GM21619 (cell line): ENCODE data around the gene ZC3H12A.
"Not testable (repeated sequence)": the region's sequence is repeated elsewhere in the genome, so short reads cannot be mapped to it uniquely, and the experiment has no call there.

Source experiments
- ATAC-seq: cut with Tn5 transposase; IDR thresholded peaks from one replicate; pipeline ENCODE4 v1.9.1; 2021; ENCODE audit not compliant: unreplicated experiment

ZC3H12A gene

DNA sequence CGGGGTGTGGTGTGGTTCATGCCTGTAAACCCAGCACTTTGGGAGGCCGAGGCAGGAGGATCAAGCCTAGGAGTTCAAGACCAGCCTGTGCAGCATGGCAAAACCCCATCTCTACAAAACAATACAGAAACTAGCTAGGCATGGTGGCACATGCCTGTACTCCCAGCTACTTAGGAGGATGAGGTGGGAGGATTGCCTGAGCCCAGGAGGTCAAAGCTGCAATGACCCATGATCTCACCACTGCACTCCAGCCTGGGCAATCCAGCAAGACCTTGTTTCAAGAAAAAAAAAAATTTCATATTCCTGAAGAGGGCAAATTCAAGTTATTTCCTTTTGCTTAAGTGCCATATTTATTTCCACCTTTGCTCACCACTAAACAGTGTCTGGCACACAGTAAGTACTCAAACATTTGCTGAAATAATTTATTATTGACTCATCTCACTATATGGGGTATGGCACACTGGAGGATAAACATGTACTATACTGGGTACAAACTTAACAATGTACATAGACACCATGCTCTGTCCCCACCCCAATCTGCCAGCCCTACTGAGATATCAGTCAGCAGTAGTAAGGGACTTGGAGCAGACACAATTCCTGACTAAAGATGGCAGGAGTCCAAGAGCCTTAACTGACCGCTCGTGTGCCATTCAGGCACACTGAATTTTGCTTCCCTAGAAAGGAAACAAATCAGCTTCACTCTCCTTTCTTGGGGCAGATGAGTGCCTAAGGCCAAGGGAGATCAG, 24.7 kb downstream of the ZC3H12A start:
- ATAC-seq = no peak

GRCh38 chr1:37501661-37502060, 27.3 kb downstream of the ZC3H12A start:
- ATAC-seq = no peak

GRCh38 chr1:37502104-37502503, 27.7 kb downstream of the ZC3H12A start:
- no peak for ATAC-seq

GRCh38 chr1:37502791-37503190, 28.4 kb downstream of the ZC3H12A start:
- not testable (repeated sequence) for ATAC-seq

- no peak for ATAC-seq
Measured at GRCh38 chr1:37506740-37507139, 32.4 kb downstream of the ZC3H12A start.

GRCh38 chr1:37509181-37509580, 34.8 kb downstream of the ZC3H12A start:
- ATAC-seq = no peak

DNA sequence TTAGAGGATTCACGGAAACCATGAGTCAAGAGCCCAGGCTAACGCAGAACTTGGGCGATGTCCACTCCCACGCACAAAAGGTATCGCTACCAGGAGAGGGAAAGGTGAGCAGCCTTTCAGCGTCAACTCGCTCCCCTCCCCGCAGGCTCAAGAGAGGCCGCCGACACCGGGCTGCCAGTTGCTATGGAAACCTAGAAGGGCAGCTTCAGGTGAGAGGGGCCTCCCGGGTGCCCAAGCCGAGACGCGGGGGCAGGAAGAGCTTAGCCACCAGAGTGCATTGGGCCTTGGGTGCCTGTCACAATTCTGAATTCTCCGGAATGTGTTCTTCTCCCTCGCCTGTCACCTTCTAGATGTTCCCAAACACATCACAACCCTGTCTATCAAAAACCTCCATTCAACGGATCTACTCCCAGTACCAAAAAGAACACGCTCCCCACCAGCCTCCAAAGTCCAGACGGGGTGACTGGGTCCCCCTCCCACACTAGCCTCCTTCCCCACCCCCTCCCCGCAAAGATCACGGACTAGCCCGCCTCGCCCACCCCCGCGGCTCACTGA, 39.5 kb downstream of the ZC3H12A start:
- no peak for ATAC-seq

GRCh38 chr1:37514350-37515184, 40.2 kb downstream of the ZC3H12A start, which contains the start of gene MEAF6:
Gene MEAF6, minus strand, starts transcription at chr1:37514766. Its CDS starts 20 bp downstream, at chr1:37514746.
- ATAC-seq = peak; percentile 86

DNA sequence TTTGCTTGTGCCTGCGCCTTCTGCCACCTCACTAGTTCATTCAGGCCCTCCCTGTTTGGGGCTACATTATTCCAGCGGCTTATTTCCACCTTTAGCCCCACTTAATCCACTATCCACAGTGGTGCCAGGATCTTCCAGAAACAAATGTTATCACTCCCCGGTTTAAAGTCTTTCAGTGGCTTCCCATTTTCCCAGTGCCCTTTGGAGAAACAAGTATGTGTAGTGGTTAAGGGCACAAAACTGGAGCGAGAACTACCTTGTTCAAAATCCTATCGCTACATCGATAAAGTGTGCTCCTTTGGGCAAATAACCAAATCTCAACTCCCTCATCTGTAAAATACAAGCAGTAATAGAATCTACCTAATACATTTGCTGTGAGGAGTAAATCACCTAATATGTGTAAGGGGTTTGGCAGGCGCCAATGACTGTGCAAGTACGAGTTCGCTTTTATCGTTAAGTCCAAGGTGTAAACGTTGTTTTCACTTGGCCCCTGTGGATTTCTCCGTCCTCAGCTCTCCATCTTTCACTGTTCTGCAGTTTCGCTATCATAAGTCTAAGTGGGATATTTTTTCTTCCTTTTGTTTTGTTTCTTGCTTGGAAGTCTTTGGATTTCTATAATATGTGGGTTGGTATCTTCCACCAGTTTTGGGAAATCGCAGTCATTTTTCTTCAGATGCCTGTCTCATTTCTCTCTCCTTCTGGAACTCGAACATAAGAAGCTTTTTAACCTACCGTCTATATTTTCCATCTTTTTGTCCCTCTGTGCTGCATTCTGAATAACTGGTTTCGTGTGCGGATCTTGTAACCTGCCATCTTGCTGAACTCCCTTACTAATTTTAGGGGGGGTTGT, 41.0 kb downstream of the ZC3H12A start:
- ATAC-seq = no peak

DNA sequence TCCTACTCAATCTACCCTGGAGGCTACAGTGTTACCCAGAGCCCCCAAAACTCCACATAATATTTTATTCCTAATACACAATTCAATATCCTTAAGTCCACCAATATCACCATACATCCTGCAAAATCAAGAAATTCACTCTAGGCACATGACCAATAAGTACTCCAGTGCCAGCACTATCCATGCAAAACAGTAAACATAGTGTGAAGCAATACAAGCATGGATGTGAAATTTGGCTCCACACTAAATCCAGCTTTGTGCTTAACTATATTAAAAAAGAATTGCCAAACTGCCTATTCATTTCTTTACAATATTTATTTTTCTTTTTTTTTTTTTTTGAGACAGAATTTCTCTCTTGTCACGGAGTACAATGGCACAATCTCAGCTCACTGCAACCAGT, 43.2 kb downstream of the ZC3H12A start:
- no peak for ATAC-seq

DNA sequence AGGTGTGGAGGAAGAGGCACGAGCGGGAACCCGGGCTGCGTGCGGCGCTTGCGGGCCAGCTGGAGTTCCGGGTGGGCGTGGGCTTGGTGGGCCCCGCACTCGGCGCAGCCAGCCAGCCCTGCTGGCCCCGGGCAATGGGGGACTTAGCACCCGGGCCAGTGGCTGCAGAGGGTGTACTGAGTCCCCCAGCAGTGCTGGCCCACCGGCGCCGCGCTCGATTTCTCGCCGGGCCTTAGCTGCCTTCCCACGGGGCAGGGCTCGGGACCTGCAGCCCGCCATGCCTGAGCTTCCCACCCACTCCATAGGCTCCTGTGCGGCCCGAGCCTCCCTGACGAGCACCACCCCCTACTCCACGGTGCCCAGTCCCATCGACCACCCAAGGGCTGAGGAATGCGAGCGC, 43.9 kb downstream of the ZC3H12A start:
- ATAC-seq = not testable (repeated sequence)

DNA sequence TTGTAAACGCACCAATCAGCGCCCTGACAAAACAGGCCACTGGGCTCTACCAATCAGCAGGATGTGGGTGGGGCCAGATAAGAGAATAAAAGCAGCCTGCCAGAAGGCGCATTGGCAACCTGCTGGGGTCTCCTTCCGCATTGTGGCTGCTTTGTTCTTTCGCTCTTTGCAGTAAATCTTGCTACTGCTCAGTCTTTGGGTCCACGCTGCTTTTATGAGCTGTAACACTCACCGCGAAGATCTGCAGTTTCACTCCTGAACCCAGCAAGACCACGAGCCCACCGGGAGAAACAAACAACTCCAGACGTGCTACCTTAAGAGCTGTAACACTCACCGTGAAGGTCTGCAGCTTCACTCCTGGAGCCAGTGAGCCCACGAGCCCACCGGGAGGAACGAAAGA, 44.5 kb downstream of the ZC3H12A start:
- ATAC-seq = not testable (repeated sequence)

DNA sequence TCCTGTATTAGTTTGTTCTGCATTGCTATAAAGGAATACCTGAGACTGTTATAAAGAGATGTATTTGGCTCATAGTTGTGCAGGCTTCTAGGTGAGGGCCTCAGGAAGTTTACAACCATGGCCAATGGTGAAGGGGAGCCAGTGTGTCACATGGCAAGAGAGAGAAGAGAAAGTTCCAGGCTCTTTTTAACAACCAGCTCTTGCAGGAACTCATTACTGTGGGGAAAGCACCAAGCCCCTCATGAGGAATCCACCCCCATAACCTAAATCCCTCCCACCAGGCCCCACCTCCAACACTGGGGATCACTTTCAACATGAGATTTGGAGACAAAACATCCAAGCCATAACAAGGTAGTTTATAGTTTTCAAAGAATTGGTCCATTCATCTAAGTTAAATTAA, 45.2 kb downstream of the ZC3H12A start:
- ATAC-seq = no peak

DNA sequence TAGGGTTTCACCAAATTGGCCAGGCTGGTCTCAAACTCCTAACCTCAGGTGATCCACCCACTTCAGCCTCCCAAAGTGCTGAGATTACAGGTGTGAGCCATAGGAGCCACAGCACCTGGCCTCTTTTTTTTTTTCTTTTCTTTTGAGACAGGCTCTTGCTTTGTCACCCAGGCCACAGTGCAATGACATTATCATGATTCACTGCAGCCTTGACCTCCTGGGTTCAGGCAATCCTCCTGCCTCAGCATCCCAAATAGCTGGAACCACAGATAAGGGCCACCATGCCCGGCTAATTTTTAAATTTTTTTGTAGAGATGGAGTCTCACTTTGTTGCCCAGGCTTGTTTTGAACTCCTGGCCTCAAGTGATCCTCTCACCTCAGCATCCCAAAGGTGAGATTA, 55.5 kb downstream of the ZC3H12A start:
- not testable (repeated sequence) for ATAC-seq

- ATAC-seq = not testable (repeated sequence)
Measured at GRCh38 chr1:37532418-37533156, 58.2 kb downstream of the ZC3H12A start.

DNA sequence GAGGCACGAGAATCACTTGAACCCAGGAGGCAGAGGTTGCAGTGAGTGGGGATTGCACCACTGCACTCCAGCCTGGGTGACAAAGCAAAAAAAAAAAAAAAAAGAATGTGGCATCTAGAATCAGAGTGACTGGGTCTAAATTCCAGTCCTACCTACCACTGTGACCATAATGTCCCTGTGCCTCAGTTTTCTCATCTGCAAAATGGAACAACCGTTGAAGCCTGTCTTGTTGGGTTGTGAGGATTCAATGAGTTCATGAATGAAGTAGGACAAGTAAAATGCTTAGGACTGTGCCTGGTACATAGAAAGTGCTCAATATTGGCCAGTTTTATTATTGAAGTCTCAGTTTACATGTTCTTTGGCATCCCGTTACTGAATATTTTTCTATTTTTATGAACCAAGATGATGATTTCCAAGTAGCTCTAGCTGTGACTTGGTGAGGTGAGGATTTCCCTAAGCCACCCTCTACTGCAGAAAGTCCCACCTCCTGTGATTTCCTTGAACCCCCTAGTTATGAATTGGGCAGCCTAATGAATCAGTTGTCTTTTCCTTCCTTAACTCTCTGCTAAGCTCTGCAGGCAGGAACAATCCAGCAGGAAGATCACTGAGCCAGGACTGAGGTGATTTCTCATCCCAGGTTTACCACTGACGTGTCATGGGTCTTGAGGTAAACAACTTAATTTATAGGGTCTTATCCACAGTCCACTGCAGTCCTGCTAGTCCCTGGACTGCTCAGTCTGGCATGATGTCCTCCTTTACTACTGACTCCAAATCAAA, 59.1 kb downstream of the ZC3H12A start:
- no peak for ATAC-seq
